Kidney epithelial cell (primary cell): ENCODE results near the gene NFASC. TPM values are rescaled to one million over a fixed set of nuclear protein-coding genes. Genes with fewer than 3 reads are reported as not detected.

Source experiments
- DNase-seq: peaks from one replicate; pipeline ENCODE4 v3.0.0-alpha.2; 2010; ENCODE audit warnings: low read depth
- H3K27me3 ChIP-seq: 2 replicates; pipeline ENCODE4 v1.6.0; 2011; ENCODE audit warnings: low read length; ENCODE audit not compliant: control insufficient read depth, insufficient read depth
- H3K36me3 ChIP-seq: 2 replicates; pipeline ENCODE4 v1.5.1; 2011; ENCODE audit warnings: low read length; ENCODE audit not compliant: control insufficient read depth, insufficient read depth
- H3K4me3 ChIP-seq: 2 replicates; pipeline ENCODE4 v1.5.1; 2011; ENCODE audit warnings: low read depth, mild to moderate bottlenecking, control low read depth, low read length
- total RNA-seq: library from RNA; depleted of rRNA; stranded (reverse); fragments of >200 nt; gene quantifications from 2 replicates; pipeline ENCODE4 v1.2.3, GENCODE V29; 2015
- TF ChIP-seq, protein P1 (sequence below): IDR thresholded peaks from 2 replicates; pipeline ENCODE4 v1.5.1; 2011; ENCODE audit warnings: mild to moderate bottlenecking, moderate library complexity, low read length, control low read depth, inconsistent platforms; ENCODE audit not compliant: insufficient read depth, poor library complexity, severe bottlenecking

NFASC gene
- total RNA-seq, 1 donor from 2014 or later: 1.2 TPM

DNA sequence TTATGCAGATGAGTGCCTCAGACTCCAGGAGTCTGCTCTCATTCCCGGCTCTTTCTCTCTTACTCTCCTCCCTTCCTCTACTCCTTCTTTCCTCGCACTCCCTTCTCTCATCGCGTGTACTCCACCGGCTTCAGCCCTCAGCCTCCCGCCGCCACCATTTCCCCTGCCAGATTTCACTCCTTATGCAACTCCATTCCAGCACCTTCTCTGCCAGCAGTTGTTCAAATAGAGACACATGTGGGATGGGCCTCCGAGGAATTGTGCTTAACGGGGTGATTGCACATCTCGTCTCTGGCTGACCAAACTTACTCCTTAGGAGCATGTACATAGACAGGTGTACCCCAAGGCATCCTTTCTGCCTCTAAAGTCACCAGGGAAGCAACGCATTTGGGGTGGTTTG is 174.5 kb downstream of the NFASC start:
- H3K27me3 ChIP-seq: peaks cover 74% of the 10 kb centered on the region

DNA sequence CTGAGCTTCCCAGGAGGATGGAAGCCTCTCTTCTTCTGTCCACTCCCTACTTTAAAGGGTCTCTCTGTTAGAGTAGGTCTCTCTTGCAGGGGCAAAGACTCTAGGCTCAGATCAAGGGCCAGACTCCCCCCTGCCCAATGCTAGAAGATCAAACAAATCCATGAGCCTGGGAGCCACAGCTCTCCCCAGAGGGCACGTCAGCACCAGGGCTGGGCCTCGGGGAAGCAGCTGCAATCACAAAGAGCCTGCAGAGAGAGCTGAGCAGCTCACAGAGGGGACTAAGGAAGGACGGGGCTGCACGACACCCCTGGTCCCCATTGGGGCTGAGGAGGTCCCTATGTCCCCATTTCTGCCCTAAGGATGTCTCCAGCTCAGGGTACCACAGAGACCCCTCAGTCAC is 176.2 kb downstream of the NFASC start:
- TF ChIP-seq, protein P1, sequence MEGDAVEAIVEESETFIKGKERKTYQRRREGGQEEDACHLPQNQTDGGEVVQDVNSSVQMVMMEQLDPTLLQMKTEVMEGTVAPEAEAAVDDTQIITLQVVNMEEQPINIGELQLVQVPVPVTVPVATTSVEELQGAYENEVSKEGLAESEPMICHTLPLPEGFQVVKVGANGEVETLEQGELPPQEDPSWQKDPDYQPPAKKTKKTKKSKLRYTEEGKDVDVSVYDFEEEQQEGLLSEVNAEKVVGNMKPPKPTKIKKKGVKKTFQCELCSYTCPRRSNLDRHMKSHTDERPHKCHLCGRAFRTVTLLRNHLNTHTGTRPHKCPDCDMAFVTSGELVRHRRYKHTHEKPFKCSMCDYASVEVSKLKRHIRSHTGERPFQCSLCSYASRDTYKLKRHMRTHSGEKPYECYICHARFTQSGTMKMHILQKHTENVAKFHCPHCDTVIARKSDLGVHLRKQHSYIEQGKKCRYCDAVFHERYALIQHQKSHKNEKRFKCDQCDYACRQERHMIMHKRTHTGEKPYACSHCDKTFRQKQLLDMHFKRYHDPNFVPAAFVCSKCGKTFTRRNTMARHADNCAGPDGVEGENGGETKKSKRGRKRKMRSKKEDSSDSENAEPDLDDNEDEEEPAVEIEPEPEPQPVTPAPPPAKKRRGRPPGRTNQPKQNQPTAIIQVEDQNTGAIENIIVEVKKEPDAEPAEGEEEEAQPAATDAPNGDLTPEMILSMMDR: no peak
- Histone ChIP-seq H3K4me3 (no peak overlapping the region), H3K36me3 (no peaks in the 10 kb centered on the region), H3K27me3 (peaks cover 63% of the 10 kb centered on the region)
- no peak for DNase-seq

More for the DNA sequence above, 174.5 kb downstream of the NFASC start:
- TF ChIP-seq, protein P1: no peak
- no peaks in the 10 kb centered on the region for H3K36me3 ChIP-seq
- H3K4me3 ChIP-seq: no peak overlapping the region
- DNase-seq: no peak

DNA sequence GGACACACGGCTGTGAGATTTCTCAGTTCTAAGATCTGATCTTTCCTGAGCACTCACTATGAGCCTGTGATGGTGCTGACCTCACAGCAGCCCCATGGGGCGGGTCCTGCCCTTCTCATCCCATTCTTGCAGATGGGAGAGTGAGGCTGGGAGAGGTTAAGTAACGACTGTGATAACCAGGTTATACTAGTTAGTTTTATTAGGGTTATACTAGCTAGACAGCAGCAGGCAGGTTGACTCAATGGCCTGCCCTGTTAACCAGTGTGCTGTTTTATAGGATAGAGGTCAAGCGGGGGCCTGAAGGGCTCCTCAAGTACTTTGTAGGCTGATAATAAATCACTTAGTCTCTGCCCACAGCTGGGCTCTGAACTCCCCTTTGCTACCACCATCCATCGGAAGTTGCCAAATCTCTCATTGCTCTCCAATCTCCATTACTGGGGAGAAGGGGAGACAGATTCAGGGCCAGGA is 177.1 kb downstream of the NFASC start:
- no peaks in the 10 kb centered on the region for H3K36me3 ChIP-seq
- H3K4me3 ChIP-seq: no peak overlapping the region
- H3K27me3 ChIP-seq: peaks cover 60% of the 10 kb centered on the region
- TF ChIP-seq, protein P1: no peak
- no peak for DNase-seq

DNA sequence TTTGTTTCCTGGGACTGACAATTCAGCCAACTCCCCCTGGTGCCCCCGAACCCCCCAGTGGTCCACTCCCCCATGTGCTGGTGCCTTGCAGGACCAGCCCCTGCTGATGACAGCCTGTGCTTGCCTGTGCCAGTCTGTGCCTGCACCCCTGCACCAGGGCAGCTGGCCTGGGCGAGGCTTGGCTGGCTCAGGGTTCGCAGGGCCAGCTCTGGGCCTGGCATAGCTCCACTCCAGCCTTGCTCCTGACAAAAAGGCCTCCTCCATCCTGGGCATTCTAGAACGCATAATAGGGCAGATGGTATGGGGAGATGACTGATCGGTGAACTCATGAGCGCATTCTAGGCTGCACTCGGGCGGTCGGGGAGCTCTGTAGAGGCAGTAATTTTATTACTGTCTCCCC is 177.7 kb downstream of the NFASC start:
- H3K36me3 ChIP-seq: no peaks in the 10 kb centered on the region
- no peak overlapping the region for H3K4me3 ChIP-seq
- H3K27me3 ChIP-seq: peaks cover 55% of the 10 kb centered on the region
- TF ChIP-seq, protein P1: no peak
- DNase-seq: no peak

DNA sequence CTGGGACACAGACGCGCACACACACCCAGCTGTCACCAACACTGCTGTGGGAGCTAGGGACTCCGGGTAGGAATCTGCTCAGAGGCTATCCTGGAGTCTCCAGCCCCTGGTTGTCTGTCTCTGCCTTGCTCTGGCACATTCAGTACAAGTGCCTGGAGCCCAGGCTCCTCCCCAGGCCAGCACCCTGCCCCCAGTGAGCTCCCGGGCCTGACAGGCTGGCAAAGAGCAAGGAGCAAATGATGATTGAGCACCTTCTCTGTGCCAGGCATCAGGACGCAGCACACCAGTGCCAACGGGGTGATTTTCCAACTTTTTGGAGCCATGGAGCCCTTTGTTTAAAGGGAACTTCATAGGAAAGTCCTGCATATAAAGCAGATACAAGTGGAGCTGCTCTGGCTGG is 178.8 kb downstream of the NFASC start:
- peaks cover 49% of the 10 kb centered on the region for H3K27me3 ChIP-seq
- TF ChIP-seq, protein P1: no peak

DNA sequence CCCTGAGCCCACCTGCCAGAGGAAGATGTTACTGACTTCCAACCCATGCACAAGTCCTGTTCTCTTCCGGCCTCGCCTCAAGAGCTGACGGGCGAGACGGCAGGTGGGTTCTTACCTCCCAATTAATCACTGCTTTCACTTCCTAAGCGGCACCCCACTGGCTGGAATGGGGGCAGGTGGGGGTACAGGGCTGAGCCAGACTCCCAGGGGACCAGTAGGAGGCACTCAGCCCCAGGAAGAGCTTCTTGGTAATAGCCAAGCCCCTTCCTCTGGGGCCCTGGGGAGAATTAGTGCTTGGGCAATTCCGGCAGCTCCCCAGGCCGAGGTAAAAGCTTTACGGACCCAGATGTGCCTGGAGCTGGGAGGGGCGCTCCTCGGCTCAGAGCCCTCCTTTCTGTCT is 182.0 kb downstream of the NFASC start:
- Histone ChIP-seq H3K36me3 (no peaks in the 10 kb centered on the region), H3K4me3 (no peak overlapping the region), H3K27me3 (peaks cover 29% of the 10 kb centered on the region)
- DNase-seq: no peak
- TF ChIP-seq, protein P1: no peak

More for the DNA sequence above, 178.8 kb downstream of the NFASC start:
- no peak for DNase-seq
- Histone ChIP-seq H3K4me3 (no peak overlapping the region), H3K36me3 (no peaks in the 10 kb centered on the region)
